ENCODE results near the gene KLK8. TPM values are rescaled to one million over a fixed set of nuclear protein-coding genes. Genes with fewer than 3 reads are reported as not detected.
A peak's percentile ranks its signal among the peaks of the same experiment; 100 is the strongest.

Gene KLK8
- total RNA-seq, 1 experiment from 2014 or later, result 2.7 TPM

GRCh38 chr19:50969413-50969760, 32.0 kb downstream of the KLK8 start, which contains the start of gene KLK6:
TSS of gene KLK6 (minus strand) at chr19:50969591. CDS start at chr19:50968104, 1,487 bp downstream.
- H3K79me2 ChIP-seq (ENCODE audit: insufficient read depth, low read length), result no peaks in the 10 kb centered on the region
- Mint-ChIP-seq H3K36me3 (ENCODE audit: insufficient read depth in 1 of 3, low read depth in 3 of 3) (no peaks in the 10 kb centered on the region), H3K27ac (peak within 1 kb of the TSS in 2 of 3 experiments; percentile 53 to 81; a peak in 5 of 7 replicates), H3K4me1 (peaks cover 12 to 39% of the 10 kb centered on the region in 2 experiments), H3K27me3 (ENCODE audit: low read depth) (peaks cover 14% of the 10 kb centered on the region), H3K9me3 (no peaks in the 10 kb centered on the region), H3K4me3 (no peak within 1 kb of the TSS; a peak in 1 of 5 replicates)
- H3K4me1 ChIP-seq (ENCODE audit: insufficient read depth, low read length), result peaks cover 3% of the 10 kb centered on the region; the same call in 1 of the 2 replicates
- no peak within 1 kb of the TSS for H4K91ac ChIP-seq (ENCODE audit: insufficient read length, low read depth, low read length)
- no peaks in the 10 kb centered on the region for H3K9me3 ChIP-seq (ENCODE audit: control insufficient read depth, low read depth, low read length)
- H2BK12ac ChIP-seq (ENCODE audit: insufficient read length, low read depth, low read length), result no peak within 1 kb of the TSS
- H3K14ac ChIP-seq (ENCODE audit: insufficient read depth, low read length), result peak within 1 kb of the TSS; percentile 4; the same call in 1 of the 2 replicates
- no peak within 1 kb of the TSS for H2AK5ac ChIP-seq (ENCODE audit: insufficient read length, low read length)
- TF ChIP-seq CTCF (conservative IDR thresholded peaks at IDR 0.05), result no peak
- H3K4ac ChIP-seq (ENCODE audit: low read depth, low read length), result no peak within 1 kb of the TSS
- H3K9ac ChIP-seq (ENCODE audit: extremely low read depth, insufficient read length, low read length), result no peak within 1 kb of the TSS
- H3K23me2 ChIP-seq (ENCODE audit: insufficient read length, low read depth, low read length, poor library complexity, severe bottlenecking), result no peaks in the 10 kb centered on the region
- no peak within 1 kb of the TSS for H2BK15ac ChIP-seq (ENCODE audit: low read depth, low read length)
- no peak within 1 kb of the TSS for H2BK5ac ChIP-seq (ENCODE audit: insufficient read length, low read length)
- H2AFZ ChIP-seq (ENCODE audit: low read length), result no peak within 1 kb of the TSS
- H2BK120ac ChIP-seq (ENCODE audit: low read depth, low read length, poor library complexity, severe bottlenecking), result no peak within 1 kb of the TSS
- no peak within 1 kb of the TSS for H3K27ac ChIP-seq (ENCODE audit: insufficient read length, low read depth, low read length)
- H3T11ph ChIP-seq (ENCODE audit: low read length), result no peak within 1 kb of the TSS
- peak; percentile 41 for DNase-seq
- no peak within 1 kb of the TSS for H4K5ac ChIP-seq (ENCODE audit: insufficient read length, low read depth, low read length)
- no peak within 1 kb of the TSS for H4K8ac ChIP-seq (replicated peaks; ENCODE audit: insufficient read length, low read depth, low read length)
- H3K56ac ChIP-seq (ENCODE audit: insufficient read length, low read depth, low read length), result no peak within 1 kb of the TSS
- WGBS (ENCODE audit: extremely low coverage, insufficient read length, low lambda C conversion rate), result no CpG with 5 or more reads among the region's 19 CpGs
- no peak within 1 kb of the TSS for H3K4me2 ChIP-seq (ENCODE audit: insufficient read depth, insufficient read length, low read length)
- H3K18ac ChIP-seq (ENCODE audit: insufficient read length, low read depth, low read length), result peak within 1 kb of the TSS; percentile 58
- H3K27me3 ChIP-seq (ENCODE audit: insufficient read depth, low read length), result no peaks in the 10 kb centered on the region
- no peaks in the 10 kb centered on the region for H4K20me1 ChIP-seq (ENCODE audit: control insufficient read depth, insufficient read depth, insufficient read length)
- H2BK20ac ChIP-seq (ENCODE audit: low read depth, low read length, poor library complexity, severe bottlenecking), result no peak within 1 kb of the TSS
- H3K23ac ChIP-seq (ENCODE audit: insufficient read length, low read depth, low read length), result no peak within 1 kb of the TSS
- no peaks in the 10 kb centered on the region for H3K79me1 ChIP-seq (ENCODE audit: insufficient read depth, low read depth, low read length, poor library complexity, severe bottlenecking)
